GM21390 (cell line): Measurements from ENCODE around the gene MUTYH.

Experiments used
- ATAC-seq: cut with Tn5 transposase; IDR thresholded peaks from one replicate; pipeline ENCODE4 v1.9.1; 2021; ENCODE audit not compliant: unreplicated experiment

MUTYH gene

GRCh38 chr1:45351508-45351907, 11.3 kb upstream of the MUTYH start:
- ATAC-seq, result no peak

DNA sequence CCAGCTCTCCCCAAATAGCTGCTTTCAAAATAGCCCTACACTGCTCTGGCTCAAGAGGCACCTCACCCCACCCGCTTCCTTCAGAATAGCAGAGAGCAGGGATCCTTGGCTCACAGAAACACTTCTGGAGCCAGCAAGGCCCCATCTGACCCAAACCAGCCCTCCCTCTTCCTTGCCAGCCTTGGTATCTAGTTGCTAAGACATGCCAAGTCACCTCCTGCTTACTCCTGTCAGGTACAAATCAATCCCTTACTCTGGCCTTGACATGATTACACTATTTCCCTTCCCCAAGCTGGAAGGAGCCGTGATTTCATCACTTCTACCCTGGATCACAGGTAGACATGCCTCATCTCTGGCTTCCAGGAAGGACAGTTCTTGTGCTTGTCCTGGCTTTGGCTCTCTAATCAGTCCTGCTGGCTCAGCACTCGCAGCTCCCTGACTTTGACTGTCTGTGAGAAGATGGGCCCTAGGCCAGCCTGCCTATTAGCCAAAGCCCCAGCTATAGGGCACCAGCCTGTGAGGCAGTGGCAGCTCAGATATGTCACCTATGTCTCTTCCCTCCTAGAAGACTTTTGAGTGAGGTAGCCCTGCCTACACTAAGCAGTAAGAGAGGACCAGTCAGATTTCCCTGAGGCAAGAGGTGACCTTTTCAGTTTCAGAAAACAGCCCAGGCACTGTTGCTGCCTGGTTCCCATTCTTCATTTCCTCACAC, 8.9 kb upstream of the MUTYH start:
- ATAC-seq, result no peak

DNA sequence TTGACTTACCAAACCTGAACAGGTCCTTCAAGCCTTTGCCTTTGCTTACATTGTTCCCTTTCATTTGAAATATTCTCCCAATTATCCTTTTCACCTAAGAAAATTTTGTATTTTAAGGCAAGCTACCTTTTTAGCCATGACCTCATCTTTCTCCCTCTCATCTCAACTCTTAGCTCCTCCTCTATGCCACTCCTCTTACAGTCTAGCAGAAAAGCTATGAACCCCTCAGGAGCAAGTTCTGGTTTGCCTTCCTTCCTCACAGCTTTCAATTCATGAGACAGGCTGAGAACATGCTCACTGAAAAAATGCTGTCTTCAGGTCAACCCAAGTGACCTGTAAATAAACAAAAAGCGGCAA, 8.3 kb upstream of the MUTYH start:
- ATAC-seq, result no peak

DNA sequence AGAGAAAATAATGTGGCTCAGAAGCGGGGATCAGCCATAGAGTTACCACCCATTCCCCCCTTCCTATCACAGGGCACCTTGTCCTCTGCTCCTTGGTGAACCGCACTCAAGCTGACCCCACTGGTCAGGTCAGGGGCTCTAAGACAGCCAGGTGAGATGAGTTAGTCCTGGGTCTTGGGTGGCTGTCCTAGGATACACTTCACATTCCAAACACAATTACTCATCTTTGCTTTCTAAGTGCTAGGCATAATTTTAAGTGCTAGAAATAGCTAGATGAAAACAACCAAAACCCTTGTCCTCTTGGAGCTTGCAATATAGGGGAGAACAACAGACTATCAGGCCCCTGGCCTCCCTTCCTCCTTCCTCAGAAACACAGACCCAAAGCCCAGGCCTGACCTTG, 7.8 kb upstream of the MUTYH start:
- ATAC-seq, result no peak

GRCh38 chr1:45346473-45346872, 6.2 kb upstream of the MUTYH start:
- no peak for ATAC-seq

DNA sequence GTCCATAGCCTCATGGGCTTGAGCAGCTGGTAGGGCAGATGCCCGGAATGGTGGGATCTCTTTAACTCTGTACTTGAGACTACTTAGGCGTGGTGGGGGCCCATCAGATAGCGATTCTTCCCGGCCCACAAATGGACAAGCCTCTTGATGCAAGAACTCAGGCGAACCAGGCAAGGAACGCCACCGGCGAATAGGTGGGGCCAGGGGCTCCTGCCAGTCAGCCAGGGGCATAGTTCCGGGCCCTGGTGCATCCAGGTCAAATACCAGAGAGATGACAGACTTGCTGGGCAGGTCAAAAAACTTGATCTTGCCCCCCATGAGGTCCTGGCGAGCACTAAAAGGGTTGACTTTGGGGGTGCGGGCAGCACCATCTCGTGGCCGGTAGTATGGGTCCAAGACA, 4.8 kb upstream of the MUTYH start:
- ATAC-seq, result no peak

DNA sequence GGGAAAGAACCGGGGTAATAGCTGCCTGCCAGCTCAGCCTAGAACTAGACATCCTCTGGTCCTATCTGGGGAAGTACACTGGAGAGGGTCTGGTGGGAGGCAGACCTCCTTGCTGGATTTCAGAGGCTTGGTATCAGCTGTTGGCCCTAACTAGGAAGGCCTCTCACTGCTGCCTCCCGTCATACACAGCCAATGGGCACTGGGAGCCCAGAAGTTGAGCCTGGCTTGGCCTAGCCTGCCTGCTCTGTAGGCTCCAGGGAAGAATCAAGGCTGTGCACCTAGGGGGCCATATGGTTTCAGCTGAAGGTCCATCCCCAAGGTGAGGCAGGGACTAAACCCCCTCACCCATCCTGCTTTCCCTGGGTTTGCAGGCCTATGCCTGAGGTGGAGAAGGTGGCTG, 4.3 kb upstream of the MUTYH start:
- no peak for ATAC-seq

DNA sequence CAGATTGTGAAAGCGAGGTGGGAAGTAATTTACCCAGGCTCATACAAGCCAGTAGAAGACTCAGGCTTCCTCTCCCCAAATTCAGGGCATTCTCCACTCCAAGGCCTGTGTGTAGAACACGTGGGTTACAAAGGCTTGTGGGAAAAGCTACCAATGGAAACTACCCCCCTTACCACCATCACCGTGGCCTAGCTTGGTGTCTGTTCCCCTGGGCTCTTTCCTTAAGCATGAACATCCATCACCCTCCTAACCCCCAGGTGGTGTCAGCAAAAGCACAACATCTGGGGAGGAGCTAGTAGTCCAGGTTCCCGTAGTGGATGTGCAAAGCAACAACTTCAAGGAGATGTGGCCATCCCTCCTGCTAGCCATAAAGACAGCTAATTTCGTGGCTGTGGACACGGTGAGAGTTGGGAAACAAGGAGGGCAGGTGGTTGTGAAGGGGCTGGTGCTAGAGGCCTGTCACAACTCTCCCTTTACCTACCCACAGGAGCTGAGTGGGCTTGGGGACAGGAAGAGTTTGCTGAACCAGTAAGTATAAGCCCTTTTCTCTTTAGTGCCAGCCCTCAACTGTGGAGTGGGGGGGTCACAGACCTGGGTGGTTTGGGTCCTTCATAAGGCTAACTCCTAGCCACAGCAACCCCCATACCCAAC, 701 bp upstream of the MUTYH start:
- no peak for ATAC-seq

DNA sequence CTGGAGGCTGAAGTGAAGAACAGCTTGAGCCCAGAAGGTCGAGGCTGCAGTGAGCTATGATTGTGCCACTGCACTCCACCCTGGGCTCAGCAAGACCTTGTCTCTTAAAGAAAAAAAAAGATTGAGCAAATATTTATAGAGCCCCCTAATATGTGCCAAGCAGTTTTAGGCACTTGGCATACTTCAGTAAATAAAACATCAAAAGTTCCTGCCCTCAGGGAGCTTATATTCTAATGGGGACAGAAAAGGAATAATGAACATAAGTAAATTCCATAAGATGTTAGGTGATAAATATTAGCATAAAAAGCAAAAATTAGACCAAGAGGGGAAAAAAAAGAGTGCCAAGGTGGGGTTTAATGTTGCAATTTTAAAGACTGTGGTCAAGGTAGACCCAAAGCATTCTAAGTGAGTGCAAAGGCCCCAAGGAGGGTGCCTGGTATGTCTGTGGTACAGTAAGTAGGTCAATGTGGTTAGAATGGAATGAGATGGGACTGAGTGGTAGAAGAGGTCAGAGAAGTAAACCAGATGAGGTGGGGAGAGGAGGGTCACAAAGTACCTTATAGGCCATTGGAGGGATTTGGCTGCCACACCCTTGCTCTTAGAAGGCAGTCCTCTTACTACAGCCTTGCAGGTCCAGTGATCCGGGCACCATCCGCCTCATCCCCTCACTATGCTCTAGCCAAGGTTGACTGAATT, 2.5 kb downstream of the MUTYH start:
- ATAC-seq, result no peak

GRCh38 chr1:45335855-45336324, 4.3 kb downstream of the MUTYH start:
- no peak for ATAC-seq

GRCh38 chr1:45334308-45335245, 5.7 kb downstream of the MUTYH start:
- ATAC-seq, result no peak

DNA sequence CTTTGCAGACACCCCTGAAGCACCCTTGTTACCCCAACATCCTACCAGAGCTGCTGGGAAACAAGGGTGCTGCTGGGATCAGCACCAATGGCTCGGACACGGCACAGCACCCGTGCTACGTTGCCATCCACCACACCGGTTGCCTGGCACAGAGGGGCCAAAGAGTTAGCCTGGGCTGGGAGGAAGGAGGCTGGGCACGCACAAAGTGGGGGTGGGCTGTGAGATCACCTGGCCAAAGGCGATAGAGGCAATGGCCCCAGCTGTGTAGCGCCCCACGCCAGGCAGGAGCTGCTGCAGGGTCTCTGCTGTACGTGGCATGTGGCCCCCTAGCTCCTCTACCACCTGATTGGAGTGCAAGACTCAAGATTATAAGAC, 7.9 kb downstream of the MUTYH start:
- ATAC-seq, result no peak

GRCh38 chr1:45331436-45332345, 8.5 kb downstream of the MUTYH start:
- ATAC-seq, result no peak

DNA sequence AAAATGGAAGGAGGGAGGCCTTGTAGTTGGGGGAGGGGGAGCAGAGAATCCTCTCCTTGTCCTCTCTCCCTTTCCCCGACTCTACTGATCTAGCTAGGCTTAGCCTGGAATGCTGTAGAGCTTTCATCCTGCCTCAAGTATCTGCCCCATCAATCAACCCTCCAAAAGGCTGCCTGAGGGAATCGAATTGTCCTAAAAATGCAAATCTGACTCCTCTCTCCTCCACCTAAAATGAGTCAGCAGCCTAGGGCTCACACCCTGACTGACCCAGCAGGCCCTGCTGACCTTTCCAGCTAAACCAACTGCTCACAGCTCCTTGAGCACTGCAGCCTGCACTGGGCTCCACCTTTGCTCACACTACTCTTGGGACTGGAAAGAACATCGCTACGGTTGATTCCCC, 10.8 kb downstream of the MUTYH start:
- no peak for ATAC-seq

GRCh38 chr1:45328680-45329079, 11.6 kb downstream of the MUTYH start:
- no peak for ATAC-seq

DNA sequence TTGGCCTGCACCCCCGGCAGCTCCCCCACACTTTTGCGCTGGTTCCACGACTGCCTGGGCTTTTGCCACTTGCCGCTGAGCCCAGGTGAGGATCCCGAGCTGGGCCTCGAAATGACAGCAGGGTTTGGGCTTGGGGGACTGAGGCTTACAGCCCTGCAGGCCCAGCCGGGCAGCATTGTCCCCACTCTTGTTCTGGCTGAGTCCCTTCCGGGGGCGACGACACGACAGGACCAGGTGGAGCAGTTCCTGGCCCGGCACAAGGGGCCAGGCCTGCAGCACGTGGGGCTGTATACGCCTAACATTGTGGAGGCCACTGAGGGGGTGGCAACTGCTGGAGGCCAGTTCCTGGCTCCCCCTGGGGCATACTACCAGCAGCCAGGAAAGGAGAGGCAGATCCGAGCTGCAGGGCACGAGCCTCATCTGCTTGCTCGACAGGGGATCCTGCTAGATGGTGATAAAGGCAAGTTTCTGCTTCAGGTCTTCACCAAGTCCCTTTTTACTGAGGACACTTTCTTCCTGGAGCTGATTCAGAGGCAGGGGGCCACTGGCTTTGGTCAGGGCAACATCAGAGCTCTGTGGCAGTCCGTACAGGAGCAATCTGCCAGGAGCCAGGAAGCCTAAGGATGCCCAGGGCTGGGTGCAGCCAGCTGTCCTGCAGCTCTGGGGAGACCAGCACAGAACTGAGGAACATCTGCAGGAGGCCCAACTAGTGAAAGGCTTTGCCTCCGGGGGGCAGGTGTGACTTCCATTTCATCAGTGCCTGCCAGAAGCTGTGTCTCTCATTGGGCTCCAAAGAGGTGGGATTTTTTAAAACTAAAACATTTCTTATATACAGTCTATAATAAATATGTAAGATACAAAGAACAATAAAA, 12.4 kb downstream of the MUTYH start:
- ATAC-seq, result no peak

GRCh38 chr1:45326627-45327623, 13.3 kb downstream of the MUTYH start, which contains the start of gene HPDL:
TSS of gene HPDL (plus strand) at chr1:45326895. CDS start at chr1:45327149, 254 bp downstream.
- peak; percentile 71 for ATAC-seq
